Esophagus muscularis mucosa (tissue), 4 donors: ENCODE measurements around the gene ARNT2.

Experiments
- CTCF ChIP-seq, 3 experiments: fragments of 200-600 bp in 2 of 3; fragments of 450-650 bp in 1 of 3; sonication (generic) in 2 of 3; IDR thresholded peaks; one replicate each; pipeline ENCODE4 v1.5.1; 2017 to 2019; ENCODE audit warnings: antibody characterized with exemption in 3 of 3, mild to moderate bottlenecking in 2 of 3, moderate library complexity in 1 of 3
- EP300 ChIP-seq: sonication (generic); formaldehyde crosslinking; IDR thresholded peaks from one replicate; pipeline ENCODE4 v1.6.1; 2017; ENCODE audit warnings: antibody characterized with exemption
- POLR2A ChIP-seq: fragments of 450-650 bp; IDR thresholded peaks from one replicate; pipeline ENCODE4 v1.6.1; 2017; ENCODE audit warnings: antibody characterized with exemption, moderate library complexity, mild to moderate bottlenecking, low read depth
- POLR2AphosphoS5 ChIP-seq, 2 donors: sonication (generic); formaldehyde crosslinking; IDR thresholded peaks; one replicate each; pipeline ENCODE4 v1.6.1; 2017; ENCODE audit warnings: antibody characterized with exemption in 2 of 2

GRCh38 chr15:80389370-80389769, 14.8 kb upstream of the ARNT2 start:
- TF ChIP-seq CTCF (IDR thresholded peaks at IDR 0.05) (no peak), POLR2AphosphoS5 (IDR thresholded peaks at IDR 0.05) (no peak), POLR2A (no peak), EP300 (no peak)
